MM.1S (cell line): Measurements from ENCODE around the gene MSI2.

Experiments used
- CTCF ChIP-seq: fragments of 300-600 bp; sonication (generic); IDR thresholded peaks from 2 replicates; pipeline ENCODE4 v1.5.1; 2016; ENCODE audit warnings: antibody characterized with exemption, low read length, mixed read lengths
- EZH2 ChIP-seq: fragments of 300-600 bp; sonication (generic); optimal IDR thresholded peaks from 2 replicates; pipeline ENCODE3; 2017; ENCODE audit warnings: low read depth, mild to moderate bottlenecking, antibody characterized with exemption, low read length, mixed read lengths
- EZH2phosphoT487 ChIP-seq: fragments of 300-600 bp; sonication (generic); IDR thresholded peaks from 2 replicates; pipeline ENCODE4 v1.6.1; 2018; ENCODE audit warnings: antibody characterized with exemption, low read length

DNA sequence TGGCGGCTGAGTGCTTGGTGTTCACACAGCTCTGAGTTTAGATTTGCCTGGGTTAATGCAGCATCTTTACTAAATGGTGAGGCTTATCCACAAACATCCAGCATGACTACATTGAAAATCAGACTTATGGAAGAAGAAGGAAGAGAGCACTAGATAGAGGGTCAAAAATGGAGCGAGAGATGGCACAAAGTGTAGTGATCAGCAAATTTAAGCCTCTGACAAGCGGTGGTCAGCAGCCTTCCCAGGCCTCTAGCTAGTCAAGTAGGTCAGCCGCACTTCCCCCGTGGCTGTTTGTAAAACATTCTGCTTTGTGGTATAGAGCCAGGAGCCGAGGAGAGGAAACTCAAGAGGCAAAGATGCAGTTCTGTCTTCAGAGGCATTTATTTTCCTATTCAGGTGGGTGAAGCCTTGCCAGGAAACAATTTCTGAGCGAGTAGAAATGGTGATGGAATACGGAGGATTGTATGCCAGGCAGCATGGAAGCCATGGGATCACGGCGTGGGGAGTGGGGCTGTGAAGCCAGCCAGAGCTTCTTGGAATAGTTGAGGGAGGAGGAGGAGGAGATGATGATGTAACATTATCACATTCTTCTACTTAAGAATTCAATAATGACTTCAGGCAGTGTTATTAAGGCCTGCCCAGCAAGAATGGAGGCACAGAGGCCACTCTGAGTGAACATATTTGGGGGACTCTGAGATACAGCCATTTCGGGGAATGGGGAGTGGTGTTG lies 118.9 kb downstream of the MSI2 start:
- no peak for TF ChIP-seq CTCF
- TF ChIP-seq EZH2 = no peak
- TF ChIP-seq EZH2phosphoT487 = no peak
